Measurements from ENCODE around the gene GSPT1.

Gene GSPT1

GRCh38 chr16:11876306-11876705, 39.5 kb downstream of the GSPT1 start:
- H3K27ac ChIP-seq (ENCODE audit: low read depth, low read length), result no peak overlapping the region
- TF ChIP-seq CTCF (IDR thresholded peaks at IDR 0.05; ENCODE audit: low read depth, low read length, poor library complexity, severe bottlenecking), result no peak
- no peak for TF ChIP-seq EZH2phosphoT487 (IDR thresholded peaks at IDR 0.05; ENCODE audit: borderline replicate concordance, low read length)
- no peaks in the 10 kb centered on the region for H3K27me3 ChIP-seq (ENCODE audit: control insufficient read depth, low read length)
- H3K36me3 ChIP-seq (ENCODE audit: control insufficient read depth, low read length), result peaks cover 85% of the 10 kb centered on the region
- H3K4me2 ChIP-seq (ENCODE audit: low read length), result no peak overlapping the region
- H3F3A ChIP-seq (ENCODE audit: control insufficient read depth, insufficient read depth), result peaks cover 15% of the 10 kb centered on the region
- H3K4me3 ChIP-seq (ENCODE audit: low read length), result no peak overlapping the region
- H3K4me1 ChIP-seq (ENCODE audit: control insufficient read depth, low read length), result no peaks in the 10 kb centered on the region
- H3K9me2 ChIP-seq (replicated peaks; ENCODE audit: control insufficient read depth, low read length), result no peaks in the 10 kb centered on the region
- peaks cover 6% of the 10 kb centered on the region; the same call in 1 of the 2 replicates for H4K20me1 ChIP-seq (ENCODE audit: control insufficient read depth, insufficient read depth, low read depth, low read length)
- H3K79me2 ChIP-seq (ENCODE audit: control insufficient read depth, low read length), result peaks cover 5% of the 10 kb centered on the region; the same call in 1 of the 2 replicates
- no peaks in the 10 kb centered on the region for H3K9me3 ChIP-seq (ENCODE audit: control insufficient read depth, insufficient read depth, low read length)

- H3K27ac ChIP-seq (ENCODE audit: low read depth, low read length), result no peak overlapping the region
- H3K36me3 ChIP-seq (ENCODE audit: control insufficient read depth, low read length), result peaks cover 85% of the 10 kb centered on the region
Measured at GRCh38 chr16:11875721-11876120, 40.0 kb downstream of the GSPT1 start.

GRCh38 chr16:11871193-11871592, 44.6 kb downstream of the GSPT1 start:
- TF ChIP-seq CTCF (IDR thresholded peaks at IDR 0.05; ENCODE audit: low read depth, low read length, poor library complexity, severe bottlenecking), result no peak
- TF ChIP-seq EZH2phosphoT487 (IDR thresholded peaks at IDR 0.05; ENCODE audit: borderline replicate concordance, low read length), result no peak
- H3K27ac ChIP-seq (ENCODE audit: low read depth, low read length), result no peak overlapping the region
- no peak overlapping the region for H3K4me2 ChIP-seq (ENCODE audit: low read length)
- H3K4me1 ChIP-seq (ENCODE audit: control insufficient read depth, low read length), result 0 out of 2 replicates have a peak, but pooled peaks cover 1% of the 10 kb centered on the region
- peaks cover 82% of the 10 kb centered on the region for H3K36me3 ChIP-seq (ENCODE audit: control insufficient read depth, low read length)
- no peaks in the 10 kb centered on the region for H3K9me3 ChIP-seq (ENCODE audit: control insufficient read depth, insufficient read depth, low read length)
- no peaks in the 10 kb centered on the region for H3K9me2 ChIP-seq (replicated peaks; ENCODE audit: control insufficient read depth, low read length)
- peaks cover 6% of the 10 kb centered on the region for H3K79me2 ChIP-seq (ENCODE audit: control insufficient read depth, low read length)
- H3K27me3 ChIP-seq (ENCODE audit: control insufficient read depth, low read length), result no peaks in the 10 kb centered on the region
- H3K4me3 ChIP-seq (ENCODE audit: low read length), result no peak overlapping the region
- H4K20me1 ChIP-seq (ENCODE audit: control insufficient read depth, insufficient read depth, low read depth, low read length), result peaks cover 7% of the 10 kb centered on the region; the same call in 1 of the 2 replicates
- H3F3A ChIP-seq (ENCODE audit: control insufficient read depth, insufficient read depth), result peaks cover 41% of the 10 kb centered on the region

More at GRCh38 chr16:11875721-11876120, 40.0 kb downstream of the GSPT1 start:
- Histone ChIP-seq H3K27me3 (ENCODE audit: control insufficient read depth, low read length) (no peaks in the 10 kb centered on the region), H3K9me2 (replicated peaks; ENCODE audit: control insufficient read depth, low read length) (no peaks in the 10 kb centered on the region), H3K4me3 (ENCODE audit: low read length) (no peak overlapping the region), H3K4me1 (ENCODE audit: control insufficient read depth, low read length) (no peaks in the 10 kb centered on the region), H3K9me3 (ENCODE audit: control insufficient read depth, insufficient read depth, low read length) (no peaks in the 10 kb centered on the region), H4K20me1 (ENCODE audit: control insufficient read depth, insufficient read depth, low read depth, low read length) (peaks cover 6% of the 10 kb centered on the region; the same call in 1 of the 2 replicates), H3K79me2 (ENCODE audit: control insufficient read depth, low read length) (peaks cover 5% of the 10 kb centered on the region; the same call in 1 of the 2 replicates), H3F3A (ENCODE audit: control insufficient read depth, insufficient read depth) (peaks cover 17% of the 10 kb centered on the region), H3K4me2 (ENCODE audit: low read length) (no peak overlapping the region)
- TF ChIP-seq CTCF (IDR thresholded peaks at IDR 0.05; ENCODE audit: low read depth, low read length, poor library complexity, severe bottlenecking) (no peak), EZH2phosphoT487 (IDR thresholded peaks at IDR 0.05; ENCODE audit: borderline replicate concordance, low read length) (no peak)
